Measurements from ENCODE around the gene LRATD1.

The LRATD1 gene

DNA sequence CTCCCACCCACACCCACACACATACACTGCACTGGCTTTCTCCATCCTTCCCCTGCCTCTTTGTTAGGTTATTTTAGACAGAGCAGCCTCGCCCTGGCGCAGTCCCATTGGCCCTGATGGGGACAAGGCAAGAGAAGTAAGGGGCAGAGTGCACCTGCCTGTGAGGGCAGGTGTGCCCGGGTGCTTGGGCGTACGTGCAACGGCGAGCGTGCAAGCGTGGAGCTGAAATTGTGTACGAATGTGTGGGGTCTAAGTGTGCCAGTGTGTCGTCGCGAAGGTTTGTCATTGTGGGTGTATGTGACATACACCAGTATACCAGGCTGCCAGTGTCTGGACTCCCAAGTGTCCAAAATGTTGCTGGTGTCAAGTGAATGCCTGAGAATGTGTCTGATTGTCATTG is 544 bp downstream of the LRATD1 start:
- Histone ChIP-seq H3K4me2 (ENCODE audit: low read length) (no peak overlapping the region), H3K27ac (ENCODE audit: low read length) (no peak overlapping the region), H3K27me3 (ENCODE audit: low read depth, low read length) (no peaks in the 10 kb centered on the region), H3K4me3 (ENCODE audit: low read length) (no peak overlapping the region), H2AFZ (ENCODE audit: low read depth, low read length) (no peak overlapping the region), H3K79me2 (ENCODE audit: low read length) (no peaks in the 10 kb centered on the region), H3K9ac (ENCODE audit: low read length) (no peak overlapping the region), H3K4me1 (ENCODE audit: low read length) (peaks cover 11% of the 10 kb centered on the region), H3K9me3 (ENCODE audit: insufficient read depth, low read length) (no peaks in the 10 kb centered on the region), H3K36me3 (replicated peaks; ENCODE audit: low read depth, low read length) (no peaks in the 10 kb centered on the region), H4K20me1 (ENCODE audit: insufficient read depth, low read length) (no peaks in the 10 kb centered on the region)
- no peak for TF ChIP-seq EZH2phosphoT487 (IDR thresholded peaks at IDR 0.05; ENCODE audit: low read depth)

DNA sequence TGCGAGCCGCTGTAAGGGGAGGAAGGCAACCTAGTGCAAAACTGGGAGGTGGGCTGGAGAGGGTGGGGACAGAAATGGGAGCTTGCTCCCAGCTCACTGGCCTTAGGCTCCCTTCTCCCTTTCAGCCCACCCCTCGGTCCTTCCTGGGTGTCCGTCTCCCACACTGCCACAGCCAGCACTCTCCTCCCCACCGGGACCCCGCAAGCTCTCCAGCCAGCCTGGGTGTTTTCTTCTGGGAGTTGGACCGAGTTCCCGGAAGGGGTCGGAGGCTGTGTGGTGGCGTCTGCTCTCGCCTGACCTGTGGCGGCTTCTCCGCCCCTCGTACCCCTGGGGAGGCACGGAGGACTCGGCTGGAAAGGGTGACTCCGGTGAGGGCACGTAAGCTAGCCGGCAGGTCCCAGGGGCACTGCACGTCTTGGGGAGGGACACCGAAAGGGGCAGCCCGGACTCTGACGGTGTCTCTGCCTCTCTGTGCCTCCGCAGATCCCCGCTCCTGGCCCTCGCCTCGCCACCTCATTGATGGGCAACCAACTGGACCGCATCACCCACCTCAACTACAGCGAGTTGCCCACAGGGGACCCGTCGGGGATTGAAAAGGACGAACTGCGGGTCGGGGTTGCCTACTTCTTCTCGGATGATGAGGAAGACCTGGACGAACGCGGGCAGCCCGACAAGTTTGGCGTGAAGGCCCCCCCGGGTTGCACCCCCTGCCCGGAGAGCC is 1.1 kb downstream of the LRATD1 start:
- no peaks in the 10 kb centered on the region for H3K9me3 ChIP-seq (ENCODE audit: insufficient read depth, low read length)
- H3K27me3 ChIP-seq (ENCODE audit: low read depth, low read length), result no peaks in the 10 kb centered on the region
- no peaks in the 10 kb centered on the region for H3K36me3 ChIP-seq (replicated peaks; ENCODE audit: low read depth, low read length)
- no peaks in the 10 kb centered on the region for H3K79me2 ChIP-seq (ENCODE audit: low read length)
- no peaks in the 10 kb centered on the region for H4K20me1 ChIP-seq (ENCODE audit: insufficient read depth, low read length)
- H3K4me3 ChIP-seq (ENCODE audit: low read length), result no peak overlapping the region
- no peak overlapping the region for H3K9ac ChIP-seq (ENCODE audit: low read length)
- no peak overlapping the region for H3K27ac ChIP-seq (ENCODE audit: low read length)
- no peak overlapping the region for H2AFZ ChIP-seq (ENCODE audit: low read depth, low read length)
- TF ChIP-seq EZH2phosphoT487 (IDR thresholded peaks at IDR 0.05; ENCODE audit: low read depth) (no peak), CTCF (IDR thresholded peaks at IDR 0.05; ENCODE audit: low read depth, low read length) (no peak)
- H3K4me1 ChIP-seq (ENCODE audit: low read length), result peaks cover 5% of the 10 kb centered on the region
- no peak overlapping the region for H3K4me2 ChIP-seq (ENCODE audit: low read length)

DNA sequence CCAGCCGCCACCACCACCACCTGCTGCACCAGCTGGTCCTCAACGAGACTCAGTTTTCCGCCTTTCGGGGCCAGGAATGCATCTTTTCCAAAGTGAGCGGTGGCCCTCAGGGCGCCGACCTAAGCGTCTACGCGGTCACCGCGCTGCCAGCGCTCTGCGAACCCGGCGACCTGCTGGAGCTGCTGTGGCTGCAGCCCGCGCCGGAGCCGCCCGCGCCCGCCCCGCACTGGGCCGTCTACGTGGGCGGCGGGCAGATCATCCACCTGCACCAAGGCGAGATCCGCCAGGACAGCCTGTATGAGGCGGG is 1.6 kb downstream of the LRATD1 start:
- no peaks in the 10 kb centered on the region for H3K9me3 ChIP-seq (ENCODE audit: insufficient read depth, low read length)
- no peaks in the 10 kb centered on the region for H4K20me1 ChIP-seq (ENCODE audit: insufficient read depth, low read length)
- H3K9ac ChIP-seq (ENCODE audit: low read length), result no peak overlapping the region
- no peaks in the 10 kb centered on the region for H3K27me3 ChIP-seq (ENCODE audit: low read depth, low read length)
- H3K79me2 ChIP-seq (ENCODE audit: low read length), result no peaks in the 10 kb centered on the region
- no peak overlapping the region for H3K4me3 ChIP-seq (ENCODE audit: low read length)
- TF ChIP-seq CTCF (IDR thresholded peaks at IDR 0.05; ENCODE audit: low read depth, low read length), result no peak
- TF ChIP-seq EZH2phosphoT487 (IDR thresholded peaks at IDR 0.05; ENCODE audit: low read depth), result no peak
- H3K4me2 ChIP-seq (ENCODE audit: low read length), result no peak overlapping the region
- peaks cover 5% of the 10 kb centered on the region for H3K4me1 ChIP-seq (ENCODE audit: low read length)
- no peak overlapping the region for H2AFZ ChIP-seq (ENCODE audit: low read depth, low read length)
- no peaks in the 10 kb centered on the region for H3K36me3 ChIP-seq (replicated peaks; ENCODE audit: low read depth, low read length)
- no peak overlapping the region for H3K27ac ChIP-seq (ENCODE audit: low read length)

GRCh38 chr2:14634489-14635390 is 2.2 kb downstream of the LRATD1 start:
- no peak overlapping the region for H2AFZ ChIP-seq (ENCODE audit: low read depth, low read length)
- H3K4me1 ChIP-seq (ENCODE audit: low read length), result peaks cover 9% of the 10 kb centered on the region
- H3K4me3 ChIP-seq (ENCODE audit: low read length), result no peak overlapping the region
- H3K27me3 ChIP-seq (ENCODE audit: low read depth, low read length), result no peaks in the 10 kb centered on the region
- H3K9ac ChIP-seq (ENCODE audit: low read length), result no peak overlapping the region
- H3K36me3 ChIP-seq (replicated peaks; ENCODE audit: low read depth, low read length), result no peaks in the 10 kb centered on the region
- no peaks in the 10 kb centered on the region for H3K79me2 ChIP-seq (ENCODE audit: low read length)
- no peak overlapping the region for H3K27ac ChIP-seq (ENCODE audit: low read length)
- H3K4me2 ChIP-seq (ENCODE audit: low read length), result no peak overlapping the region
- no peak for TF ChIP-seq EZH2phosphoT487 (IDR thresholded peaks at IDR 0.05; ENCODE audit: low read depth)
- no peak for TF ChIP-seq CTCF (IDR thresholded peaks at IDR 0.05; ENCODE audit: low read depth, low read length)
- no peaks in the 10 kb centered on the region for H4K20me1 ChIP-seq (ENCODE audit: insufficient read depth, low read length)
- no peaks in the 10 kb centered on the region for H3K9me3 ChIP-seq (ENCODE audit: insufficient read depth, low read length)

All from OCI-LY3 (cell line).